Cardiac fibroblast (primary cell): ENCODE data around the gene MC2R.

Source experiments
- DNase-seq, 2 donors: peaks; one replicate each; pipeline versions ENCODE4 v3.0.0 to v3.0.0-alpha.2; 2010; ENCODE audit warnings: low read depth in 2 of 2
- H3K4me3 ChIP-seq, 2 donors: replicated peaks in 1 of 2; 1 replicate in 1 of 2; 2 replicates in 1 of 2; pipeline ENCODE4 v1.5.1; 2011; ENCODE audit warnings: low read depth in 2 of 2, low read length in 2 of 2, mild to moderate bottlenecking in 2 of 2, moderate library complexity in 1 of 2
- CTCF ChIP-seq: IDR thresholded peaks from one replicate; pipeline ENCODE4 v1.5.1; 2011; ENCODE audit warnings: low read depth, mild to moderate bottlenecking, low read length, inconsistent platforms

The MC2R gene

GRCh38 chr18:13834496-13835015 is 80.8 kb downstream of the MC2R start:
- DNase-seq = no peak
- H3K4me3 ChIP-seq = no peak overlapping the region
- TF ChIP-seq CTCF = no peak
